Fibroblast of villous mesenchyme (primary cell): ENCODE data around the gene SLAIN1. TPM values are rescaled to one million over a fixed set of nuclear protein-coding genes. Genes with fewer than 3 reads are reported as not detected.

Experiments used
- DNase-seq: peaks from one replicate; pipeline ENCODE4 v3.0.0-alpha.2; 2010; ENCODE audit warnings: low read depth
- H3K4me3 ChIP-seq: 2 replicates; pipeline ENCODE4 v1.5.1; 2011; ENCODE audit warnings: low read depth, mild to moderate bottlenecking, low read length
- small RNA-seq: library from RNA; depleted of rRNA; stranded (forward); fragments of <200 nt; gene quantifications from one replicate; pipeline ENCODE3, GENCODE V24; 2012
- total RNA-seq: library from RNA; depleted of rRNA; stranded (reverse); fragments of >200 nt; gene quantifications from 2 replicates; pipeline ENCODE4 v1.2.3, GENCODE V29; 2012
- TF ChIP-seq, protein P1 (sequence below): IDR thresholded peaks from 2 replicates; pipeline ENCODE4 v1.5.1; 2012; ENCODE audit warnings: low read depth, mild to moderate bottlenecking, low read length; ENCODE audit not compliant: insufficient read depth

Gene SLAIN1
- total RNA-seq, 1 donor: not detected

DNA sequence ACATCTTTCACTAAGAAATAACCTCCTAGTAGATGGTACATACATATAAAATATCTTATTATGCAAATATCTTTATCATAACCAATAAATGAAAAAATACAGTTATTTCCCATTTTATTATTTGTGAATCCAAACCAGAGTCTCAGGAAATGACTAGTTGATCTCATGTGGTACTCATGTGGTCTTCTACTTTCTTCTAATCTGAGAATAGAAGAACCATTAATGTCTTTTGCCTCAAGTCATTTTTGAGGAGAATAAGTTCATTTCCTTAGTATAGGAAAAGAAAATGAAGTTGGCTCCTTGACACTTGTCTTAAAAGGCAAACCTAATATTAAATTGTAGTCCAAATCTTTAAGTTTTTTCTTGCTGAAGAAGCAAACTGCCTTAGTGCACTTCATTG lies 114.5 kb downstream of the SLAIN1 start:
- no peak overlapping the region for H3K4me3 ChIP-seq
- no peak for DNase-seq
- TF ChIP-seq, protein P1, sequence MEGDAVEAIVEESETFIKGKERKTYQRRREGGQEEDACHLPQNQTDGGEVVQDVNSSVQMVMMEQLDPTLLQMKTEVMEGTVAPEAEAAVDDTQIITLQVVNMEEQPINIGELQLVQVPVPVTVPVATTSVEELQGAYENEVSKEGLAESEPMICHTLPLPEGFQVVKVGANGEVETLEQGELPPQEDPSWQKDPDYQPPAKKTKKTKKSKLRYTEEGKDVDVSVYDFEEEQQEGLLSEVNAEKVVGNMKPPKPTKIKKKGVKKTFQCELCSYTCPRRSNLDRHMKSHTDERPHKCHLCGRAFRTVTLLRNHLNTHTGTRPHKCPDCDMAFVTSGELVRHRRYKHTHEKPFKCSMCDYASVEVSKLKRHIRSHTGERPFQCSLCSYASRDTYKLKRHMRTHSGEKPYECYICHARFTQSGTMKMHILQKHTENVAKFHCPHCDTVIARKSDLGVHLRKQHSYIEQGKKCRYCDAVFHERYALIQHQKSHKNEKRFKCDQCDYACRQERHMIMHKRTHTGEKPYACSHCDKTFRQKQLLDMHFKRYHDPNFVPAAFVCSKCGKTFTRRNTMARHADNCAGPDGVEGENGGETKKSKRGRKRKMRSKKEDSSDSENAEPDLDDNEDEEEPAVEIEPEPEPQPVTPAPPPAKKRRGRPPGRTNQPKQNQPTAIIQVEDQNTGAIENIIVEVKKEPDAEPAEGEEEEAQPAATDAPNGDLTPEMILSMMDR: no peak

Small RNA genes lying within 50 kb of the gene (small RNA-seq; reads per million reads assigned to genes)
- not detected for gene MIR3665
- gene SPTLC1P5: not detected

Other genes starting within 250 kb of the SLAIN1 start
- gene SCEL, start 162.0 kb upstream of the SLAIN1 start, total RNA-seq: not detected in 2 replicates
- gene EDNRB, start 221.1 kb downstream of the SLAIN1 start, total RNA-seq: 8.1 and 8.2 TPM in 2 replicates